ENCODE measurements around the gene OPCML.

Gene OPCML

DNA sequence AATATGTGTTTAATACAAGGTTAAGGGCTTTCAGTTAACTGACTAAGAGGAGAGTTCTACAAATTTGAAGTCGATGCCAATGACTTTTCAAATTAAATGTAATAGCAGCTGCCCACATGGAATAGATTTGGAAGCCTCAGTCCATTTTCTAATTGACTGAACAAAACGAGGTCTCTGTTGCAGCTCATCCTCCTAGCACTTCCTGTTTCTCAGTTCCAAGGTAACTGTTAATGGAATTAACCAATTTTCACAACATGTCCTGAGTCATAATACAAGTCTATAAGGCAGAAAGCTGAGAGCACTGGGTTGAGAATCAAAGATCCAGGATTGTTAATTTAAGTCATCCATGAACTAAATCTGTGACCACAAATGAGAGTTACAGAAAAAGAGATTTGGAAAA lies 177.2 kb downstream of the OPCML start:
- no peak for DNase-seq (ENCODE audit: low spot score)

- no peak for DNase-seq (ENCODE audit: low spot score)
Measured at GRCh38 chr11:133354069-133354468, 178.2 kb downstream of the OPCML start.

DNA sequence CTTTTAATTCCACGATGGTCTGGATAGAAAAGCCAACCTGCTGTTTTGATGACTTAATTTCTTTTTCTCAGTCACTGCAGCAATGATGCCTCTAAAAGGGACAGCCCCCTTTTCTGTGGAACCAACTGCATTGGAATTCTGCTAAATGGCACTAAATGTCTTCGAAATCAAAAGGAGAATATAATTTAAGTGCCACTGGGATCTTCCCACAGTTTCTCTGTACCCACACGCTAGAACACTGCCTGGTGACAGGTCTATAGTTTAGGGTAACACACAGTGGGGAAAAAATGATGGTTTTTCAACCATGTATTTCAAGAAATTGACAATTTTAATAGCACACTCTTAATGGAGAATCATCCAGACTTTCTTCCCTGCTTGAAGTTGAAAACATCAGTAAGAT lies 182.3 kb downstream of the OPCML start:
- DNase-seq (ENCODE audit: low spot score) = no peak

DNA sequence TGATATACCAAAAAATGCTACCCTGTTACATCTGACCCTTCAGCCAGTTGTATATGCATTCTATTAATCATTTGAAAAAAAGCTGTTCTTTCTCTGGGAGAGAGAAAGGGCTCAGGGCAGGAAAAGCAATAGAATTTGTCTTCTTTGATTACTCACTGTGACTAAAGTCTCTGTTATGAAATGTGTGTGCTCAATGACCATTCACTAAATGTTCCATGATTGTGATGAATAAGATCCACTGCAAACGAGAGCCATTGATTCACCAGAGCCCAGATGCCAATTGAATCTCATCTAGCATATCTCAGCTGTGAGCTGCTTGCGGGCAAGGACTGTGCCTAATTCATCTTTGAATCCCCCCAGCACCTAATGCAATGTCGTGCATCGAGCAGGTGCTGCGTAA lies 184.3 kb downstream of the OPCML start:
- DNase-seq (ENCODE audit: low spot score) = no peak

DNA sequence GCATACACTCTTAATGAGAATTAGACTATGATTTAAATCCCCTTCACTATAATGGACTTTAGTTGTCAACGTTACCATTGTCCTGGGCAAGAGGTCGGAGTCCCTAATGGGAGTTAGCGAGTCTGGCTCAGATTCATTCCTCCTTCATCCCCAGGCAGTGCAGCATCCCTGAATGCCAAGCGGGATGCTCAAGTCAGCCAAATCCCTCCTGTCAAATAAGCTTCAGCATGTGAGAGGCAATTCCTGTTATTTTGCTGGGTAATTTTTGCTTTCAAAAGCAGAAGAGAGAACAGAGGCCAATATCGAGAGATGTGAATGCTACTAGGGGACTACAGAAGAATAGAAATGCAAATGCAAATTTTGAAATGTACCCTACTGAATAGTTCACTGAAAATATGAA lies 186.2 kb downstream of the OPCML start:
- DNase-seq (ENCODE audit: low spot score) = no peak

DNA sequence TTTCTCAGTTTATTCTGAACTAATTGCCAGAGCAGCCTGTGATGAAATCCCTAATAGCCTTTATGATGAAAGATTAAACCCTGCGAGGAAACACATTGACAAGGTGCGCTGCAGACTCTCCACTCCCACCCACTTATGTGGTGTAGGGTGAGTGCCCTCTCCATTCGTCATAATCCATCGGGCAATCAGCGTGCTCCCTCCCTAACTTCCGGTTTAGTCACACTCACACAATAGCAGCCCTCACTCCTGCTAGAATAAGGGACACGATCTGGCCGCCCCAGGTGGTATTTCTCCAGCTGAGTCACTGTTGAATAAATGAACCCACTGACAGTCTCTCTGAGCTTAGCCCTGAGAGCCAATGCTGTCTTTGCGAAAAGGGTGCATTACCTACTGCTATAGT lies 188.3 kb downstream of the OPCML start:
- DNase-seq (ENCODE audit: low spot score) = no peak

DNA sequence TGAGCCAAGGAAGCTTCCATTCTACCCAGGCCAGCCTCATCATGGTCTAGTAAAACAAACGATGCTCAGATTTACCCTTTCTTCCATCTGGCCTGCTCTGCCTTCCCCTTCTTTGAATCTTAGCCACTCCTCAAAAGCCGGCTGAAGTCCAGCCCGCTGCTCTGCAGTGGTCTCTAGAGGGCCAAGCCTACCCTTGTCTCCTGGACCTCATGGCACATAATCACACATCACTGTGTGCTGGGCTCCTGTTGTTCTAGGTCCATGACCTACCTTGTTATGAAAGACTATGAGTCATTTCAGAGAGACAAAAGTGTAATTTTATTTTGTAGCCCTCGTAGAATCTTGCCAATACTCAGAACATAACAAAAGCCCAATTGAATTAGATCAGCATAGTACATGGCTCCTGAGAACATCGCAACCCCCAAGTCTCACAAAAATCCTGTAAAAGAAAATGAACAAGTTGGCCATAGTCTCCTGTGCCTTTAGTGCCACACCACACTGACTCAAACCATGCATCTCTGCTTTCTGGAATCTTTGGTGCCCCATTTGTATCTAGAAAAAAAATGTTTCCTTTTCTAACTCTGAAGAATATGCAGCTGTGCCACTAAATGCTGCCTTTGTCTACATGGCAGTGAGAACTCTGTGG lies 192.7 kb downstream of the OPCML start:
- DNase-seq (ENCODE audit: low spot score) = no peak

- DNase-seq (ENCODE audit: low spot score) = no peak
Measured at GRCh38 chr11:133338588-133338987, 193.7 kb downstream of the OPCML start.

GRCh38 chr11:133337951-133338418 lies 194.3 kb downstream of the OPCML start:
- no peak for DNase-seq (ENCODE audit: low spot score)

DNA sequence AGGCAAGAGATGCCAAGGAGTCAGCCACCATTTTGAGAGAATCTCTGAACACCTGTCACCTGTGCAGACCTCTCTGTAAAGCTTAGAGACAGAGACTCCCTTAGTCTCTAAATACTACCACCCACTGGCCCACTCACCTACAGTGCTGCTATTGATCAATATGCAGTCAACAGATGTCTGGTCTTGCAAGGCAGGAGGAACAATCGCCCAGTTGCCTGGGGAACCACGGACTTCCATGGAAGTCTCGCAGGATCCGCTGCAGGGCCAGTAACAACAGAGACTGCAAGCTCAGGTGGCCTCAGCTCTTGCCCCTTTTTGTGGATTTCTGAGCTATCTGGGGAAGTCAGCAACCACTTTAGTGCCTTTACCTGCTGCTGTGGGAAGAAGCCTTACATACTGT lies 195.1 kb downstream of the OPCML start:
- no peak for DNase-seq (ENCODE audit: low spot score)

- no peak for DNase-seq (ENCODE audit: low spot score)
Measured at GRCh38 chr11:133331031-133331430, 201.3 kb downstream of the OPCML start.

- DNase-seq (ENCODE audit: low spot score) = no peak
Measured at GRCh38 chr11:133326849-133327248, 205.5 kb downstream of the OPCML start.

DNA sequence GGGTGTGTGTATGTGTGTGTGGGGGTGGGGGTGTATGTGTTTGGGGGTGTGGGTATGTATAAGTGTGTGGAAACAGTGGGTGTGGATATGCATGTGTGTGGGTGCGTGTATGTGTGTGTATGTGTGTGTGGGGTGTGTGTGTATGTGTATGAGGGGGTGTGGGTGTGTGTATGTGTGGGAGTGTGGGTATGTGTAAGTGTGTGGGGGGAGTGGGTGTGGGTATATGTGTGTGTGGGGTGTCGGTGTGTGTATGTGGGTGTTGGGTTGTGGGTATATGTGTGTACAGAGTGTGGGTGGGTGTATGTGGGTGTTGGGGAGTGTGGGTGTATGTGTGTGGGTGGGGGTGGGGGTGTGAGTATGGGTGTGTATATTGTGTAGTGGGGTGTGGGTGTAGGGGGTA lies 206.0 kb downstream of the OPCML start:
- no peak for DNase-seq (ENCODE audit: low spot score)

GRCh38 chr11:133325711-133326110 lies 206.6 kb downstream of the OPCML start:
- no peak for DNase-seq (ENCODE audit: low spot score)

- no peak for DNase-seq (ENCODE audit: low spot score)
Measured at GRCh38 chr11:133323354-133323753, 208.9 kb downstream of the OPCML start.

DNA sequence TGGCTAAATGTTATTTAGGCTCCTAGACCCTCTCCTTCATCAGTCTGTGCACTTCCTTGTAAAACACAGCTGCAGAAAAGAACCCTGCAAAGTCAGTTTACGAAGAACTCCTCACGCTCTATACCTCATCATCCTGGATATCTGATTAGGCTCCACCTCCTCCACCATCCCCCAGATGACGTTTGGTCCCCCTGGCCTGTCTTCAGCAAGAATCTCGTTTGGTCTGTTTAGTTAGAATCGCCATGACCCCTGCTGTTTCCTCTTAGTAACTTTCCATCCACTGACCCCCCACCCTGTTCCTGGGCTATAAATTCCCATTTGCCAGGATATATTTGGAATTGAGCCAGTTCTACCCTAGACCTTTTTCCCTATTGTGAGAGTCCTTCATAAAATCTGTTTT lies 214.1 kb downstream of the OPCML start:
- DNase-seq (ENCODE audit: low spot score) = no peak

DNA sequence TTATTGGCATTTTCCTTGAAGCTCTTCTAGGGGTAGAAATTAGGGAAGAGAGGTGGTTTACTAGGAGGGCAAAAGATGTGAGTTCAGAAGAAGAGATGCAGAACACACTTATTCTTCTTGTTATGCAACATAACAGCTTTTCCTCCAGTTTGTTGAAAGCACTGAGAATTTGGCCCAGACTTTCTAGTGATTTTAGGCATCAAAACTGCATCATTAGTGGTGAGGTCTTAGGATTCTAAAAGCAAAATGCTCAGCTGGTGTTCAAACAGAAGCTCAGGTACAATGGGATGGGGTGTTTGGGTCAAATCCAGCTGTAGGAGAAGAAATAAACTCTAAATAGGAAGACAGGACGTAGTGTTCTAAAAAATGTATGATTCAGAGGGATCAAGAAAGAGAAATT lies 221.1 kb downstream of the OPCML start:
- DNase-seq (ENCODE audit: low spot score) = no peak

DNA sequence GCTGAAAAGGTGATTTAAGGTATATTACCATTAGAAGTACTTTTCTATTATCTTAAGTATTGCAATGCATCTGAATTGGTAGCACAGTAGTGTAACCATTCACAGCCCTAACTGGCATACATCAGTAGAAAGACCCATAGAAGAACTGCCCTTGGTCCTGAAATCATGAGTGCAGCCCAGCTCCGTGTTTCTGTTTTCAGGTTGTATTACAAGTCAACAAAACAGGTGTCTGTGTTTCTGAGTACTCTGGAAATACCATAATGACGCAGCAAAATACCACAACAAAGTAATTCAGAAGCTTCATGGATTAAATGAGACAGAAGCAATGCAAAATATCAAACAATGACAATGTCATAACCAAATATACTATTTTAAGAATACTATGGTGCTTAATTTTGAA lies 226.3 kb downstream of the OPCML start:
- no peak for DNase-seq (ENCODE audit: low spot score)

DNA sequence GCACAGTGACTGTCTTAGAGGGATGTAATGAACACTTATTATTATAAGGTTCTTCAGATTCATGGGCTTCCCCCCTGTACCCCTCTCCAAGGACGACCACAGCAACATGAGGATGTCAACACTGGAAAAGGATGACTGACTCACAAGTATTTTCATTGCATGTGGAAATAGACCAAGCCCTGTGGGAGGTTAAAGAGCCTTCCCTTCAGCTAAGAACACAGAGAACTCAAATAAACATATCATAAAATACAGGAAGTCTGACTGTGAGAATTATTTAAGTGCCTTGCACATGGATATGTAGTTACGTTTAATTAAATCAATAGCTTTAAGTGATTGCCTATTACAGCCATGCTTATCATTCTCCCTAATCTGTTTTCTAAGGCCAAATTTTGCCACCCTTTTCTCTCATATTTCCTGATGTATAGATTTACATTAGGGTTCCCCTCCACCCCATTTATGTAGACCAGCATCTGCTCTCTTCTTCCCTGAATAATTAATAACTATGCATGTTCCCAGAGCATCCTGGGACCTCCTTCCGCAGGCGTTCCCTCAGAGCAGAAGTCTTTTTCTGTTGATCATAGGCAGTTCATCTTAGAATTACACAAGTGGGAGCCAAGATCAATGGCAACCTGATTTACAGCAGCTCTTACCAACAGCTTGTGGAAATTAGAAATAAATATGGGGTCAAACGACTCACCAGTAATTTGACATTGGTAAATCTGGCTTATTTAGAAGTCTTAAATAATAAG lies 226.9 kb downstream of the OPCML start:
- DNase-seq (ENCODE audit: low spot score) = no peak

- DNase-seq (ENCODE audit: low spot score) = no peak
Measured at GRCh38 chr11:133303262-133303661, 229.0 kb downstream of the OPCML start.

GRCh38 chr11:133302056-133302455 lies 230.2 kb downstream of the OPCML start:
- DNase-seq (ENCODE audit: low spot score) = no peak

DNA sequence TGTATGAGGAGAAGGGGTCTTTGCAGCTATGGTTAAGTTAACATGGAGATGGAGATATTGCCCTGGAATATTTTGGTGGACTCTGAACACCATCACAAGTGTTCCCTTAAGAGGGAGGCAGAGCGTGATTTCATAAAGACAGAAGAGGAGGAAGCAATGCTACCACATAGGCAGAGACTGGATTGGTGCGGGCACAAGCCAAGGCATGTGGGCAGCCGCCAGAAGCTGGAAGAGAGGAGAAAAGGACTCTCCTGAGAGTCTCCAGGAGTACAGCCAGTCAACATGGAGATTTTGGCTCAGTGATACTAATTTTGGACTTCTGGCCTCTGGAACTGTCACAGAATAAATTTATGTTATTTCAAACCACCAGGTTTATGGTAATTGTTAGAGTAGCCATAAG lies 231.6 kb downstream of the OPCML start:
- no peak for DNase-seq (ENCODE audit: low spot score)

DNA sequence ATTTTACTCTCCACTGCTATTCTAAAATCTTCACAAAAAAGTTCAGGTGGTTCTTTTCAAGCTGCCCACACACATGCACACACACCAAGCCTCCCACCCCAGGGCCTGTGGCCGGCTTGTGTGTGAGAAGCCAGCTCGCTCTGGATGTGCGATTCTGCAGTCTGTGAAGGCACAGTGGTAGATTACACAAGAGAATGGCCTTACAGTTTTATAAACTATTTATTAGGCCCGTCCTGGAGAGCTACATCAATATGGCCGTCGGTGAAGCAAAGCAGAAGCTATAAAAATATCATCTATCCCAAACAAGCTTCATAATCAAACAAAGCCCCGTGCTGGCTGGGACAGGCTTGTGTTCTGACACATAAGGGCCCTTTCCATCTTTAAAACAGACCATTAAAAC lies 240.5 kb downstream of the OPCML start:
- DNase-seq (ENCODE audit: low spot score) = no peak

- DNase-seq (ENCODE audit: low spot score) = no peak
Measured at GRCh38 chr11:133285359-133285758, 246.9 kb downstream of the OPCML start.

Data from D341Med (cell line).